ENCODE data around the gene CEP128. TPM values are rescaled to one million over a fixed set of nuclear protein-coding genes. Genes with fewer than 3 reads are reported as not detected.

CEP128 gene
- polyA plus RNA-seq, 1 donor (not counting 4 experiments of a cell fraction or from before 2014, with no cell fraction given): 2.6 TPM

GRCh38 chr14:80798211-80798610, 143.3 kb downstream of the CEP128 start:
- no peak overlapping the region for H2AFZ ChIP-seq (ENCODE audit: control insufficient read depth, low read length)
- no peaks in the 10 kb centered on the region for H3K9me1 ChIP-seq (ENCODE audit: control insufficient read depth, extremely low read depth, insufficient read depth, low read length)
- H3K27me3 ChIP-seq (ENCODE audit: control insufficient read depth, extremely low read depth, insufficient read depth, low read length): no peaks in the 10 kb centered on the region
- no peaks in the 10 kb centered on the region for H3K4me1 ChIP-seq (ENCODE audit: control insufficient read depth, extremely low read depth, insufficient read depth, low read length)
- FAIRE-seq: no peak
- H3K4me2 ChIP-seq (ENCODE audit: control insufficient read depth, extremely low read depth, insufficient read depth, low read depth, low read length): no peak overlapping the region
- no peaks in the 10 kb centered on the region for H3K36me3 ChIP-seq (ENCODE audit: control insufficient read depth in 2 of 2, extremely low read depth in 1 of 2, insufficient read depth in 2 of 2, low read length in 2 of 2)
- no peaks in the 10 kb centered on the region for H4K20me1 ChIP-seq (ENCODE audit: control insufficient read depth, extremely low read depth, insufficient read depth, low read length)
- H3K9ac ChIP-seq (ENCODE audit: control insufficient read depth, extremely low read depth, insufficient read depth, low read length): no peak overlapping the region
- no peak for DNase-seq (ENCODE audit: low read depth, low spot score)
- no peaks in the 10 kb centered on the region for H3K79me2 ChIP-seq (ENCODE audit: control insufficient read depth, insufficient read depth, low read length)
- H3K9me3 ChIP-seq (ENCODE audit: control insufficient read depth, low read depth, low read length): no peaks in the 10 kb centered on the region
- TF ChIP-seq EZH2 (IDR thresholded peaks at IDR 0.05; ENCODE audit: low read length) (no peak), CTCF (optimal IDR thresholded peaks at IDR 0.05 in 1 of 3, IDR thresholded peaks at IDR 0.05 in 1 of 3, conservative IDR thresholded peaks at IDR 0.05 in 1 of 3; ENCODE audit: extremely low read depth in 1 of 3, insufficient read depth in 2 of 3, low read length in 3 of 3) (no peak)
- no peak overlapping the region for H3K4me3 ChIP-seq (ENCODE audit: control insufficient read depth in 2 of 3, extremely low read depth in 1 of 3, insufficient read depth in 2 of 3, low read depth in 1 of 3, low read length in 3 of 3)
- dilution Hi-C loops (cut with MboI; ENCODE audit: extremely low pct_ligation_motif_present, low sequenced_read_pairs): no loop called here
- H3K27ac ChIP-seq (ENCODE audit: control insufficient read depth, insufficient read depth, low read length): no peak overlapping the region

GRCh38 chr14:80792771-80793170, 148.8 kb downstream of the CEP128 start:
- no peak overlapping the region for H3K4me2 ChIP-seq (ENCODE audit: control insufficient read depth, extremely low read depth, insufficient read depth, low read depth, low read length)
- H2AFZ ChIP-seq (ENCODE audit: control insufficient read depth, low read length): no peak overlapping the region
- no peaks in the 10 kb centered on the region for H3K27me3 ChIP-seq (ENCODE audit: control insufficient read depth, extremely low read depth, insufficient read depth, low read length)
- H3K36me3 ChIP-seq (ENCODE audit: control insufficient read depth in 2 of 2, extremely low read depth in 1 of 2, insufficient read depth in 2 of 2, low read length in 2 of 2): no peaks in the 10 kb centered on the region
- no peak overlapping the region for H3K4me3 ChIP-seq (ENCODE audit: control insufficient read depth in 2 of 3, extremely low read depth in 1 of 3, insufficient read depth in 2 of 3, low read depth in 1 of 3, low read length in 3 of 3)
- no peaks in the 10 kb centered on the region for H3K9me1 ChIP-seq (ENCODE audit: control insufficient read depth, extremely low read depth, insufficient read depth, low read length)
- FAIRE-seq (no peak), DNase-seq (ENCODE audit: low read depth, low spot score) (no peak)
- no peaks in the 10 kb centered on the region for H4K20me1 ChIP-seq (ENCODE audit: control insufficient read depth, extremely low read depth, insufficient read depth, low read length)
- no peak overlapping the region for H3K9ac ChIP-seq (ENCODE audit: control insufficient read depth, extremely low read depth, insufficient read depth, low read length)
- dilution Hi-C loops (cut with MboI; ENCODE audit: extremely low pct_ligation_motif_present, low sequenced_read_pairs): no loop called here
- no peak overlapping the region for H3K27ac ChIP-seq (ENCODE audit: control insufficient read depth, insufficient read depth, low read length)
- no peak for TF ChIP-seq CTCF (optimal IDR thresholded peaks at IDR 0.05 in 1 of 3, IDR thresholded peaks at IDR 0.05 in 1 of 3, conservative IDR thresholded peaks at IDR 0.05 in 1 of 3; ENCODE audit: extremely low read depth in 1 of 3, insufficient read depth in 2 of 3, low read length in 3 of 3)
- TF ChIP-seq EZH2 (IDR thresholded peaks at IDR 0.05; ENCODE audit: low read length): no peak
- H3K9me3 ChIP-seq (ENCODE audit: control insufficient read depth, low read depth, low read length): no peaks in the 10 kb centered on the region
- no peaks in the 10 kb centered on the region for H3K4me1 ChIP-seq (ENCODE audit: control insufficient read depth, extremely low read depth, insufficient read depth, low read length)
- H3K79me2 ChIP-seq (ENCODE audit: control insufficient read depth, insufficient read depth, low read length): no peaks in the 10 kb centered on the region
